IMR-90 (cell line): ENCODE results near the gene TSEN54. TPM values are rescaled to one million over a fixed set of nuclear protein-coding genes. Genes with fewer than 3 reads are reported as not detected.

Experiments
- ATAC-seq: fragments of 200-7000 bp; cut with Tn5 transposase; 2 replicates; pipeline ENCODE4 v1.9.1; 2020; ENCODE audit warnings: low read depth, mild to moderate bottlenecking, moderate library complexity
- BruUV-seq: library from RNA; stranded (reverse); fragments of 400-500 nt; replicated peaks from 2 replicates; lab custom pipeline; 2021; lab: Mats Ljungman, UMichigan
- CTCF ChIA-PET: fragments of 300-600 bp; formaldehyde crosslinking; extraction: SDS; loops from one replicate; lab custom pipeline; 2021; ENCODE audit warnings: antibody characterized with exemption; lab: Yijun Ruan, JAX
- POLR2A ChIA-PET: fragments of 300-600 bp; sonication (Branson Sonifier 250); formaldehyde crosslinking; loops from one replicate; lab custom pipeline; 2022; ENCODE audit warnings: antibody characterized with exemption; ENCODE audit not compliant: unreplicated experiment; lab: Charles Lee
- DNase-seq: peaks from one replicate; pipeline ENCODE4 v3.0.0; 2013
- H2AFZ ChIP-seq: replicated peaks from 2 replicates; pipeline ENCODE3; 2013; ENCODE audit warnings: low read length, mild to moderate bottlenecking; ENCODE audit not compliant: poor library complexity
- H2AK5ac ChIP-seq: 2 replicates; pipeline ENCODE4 v1.6.1; 2013; ENCODE audit warnings: low read depth, low read length, inconsistent platforms
- H2AK9ac ChIP-seq: replicated peaks from 2 replicates; pipeline ENCODE3; 2013; ENCODE audit warnings: mild to moderate bottlenecking, low read depth, low read length, moderate library complexity; ENCODE audit not compliant: poor library complexity
- H2BK120ac ChIP-seq: 2 replicates; pipeline ENCODE4 v1.6.1; 2013; ENCODE audit warnings: low read depth, low read length, inconsistent platforms
- H2BK15ac ChIP-seq: 3 replicates; pipeline ENCODE4 v1.6.1; 2013; ENCODE audit warnings: low read depth, low read length, inconsistent platforms
- H2BK20ac ChIP-seq: 2 replicates; pipeline ENCODE4 v1.6.1; 2013; ENCODE audit warnings: low read depth, mild to moderate bottlenecking, inconsistent platforms, low read length, moderate library complexity
- H2BK5ac ChIP-seq: 2 replicates; pipeline ENCODE4 v1.6.1; 2013; ENCODE audit warnings: mild to moderate bottlenecking, low read depth, low read length, inconsistent platforms; ENCODE audit not compliant: poor library complexity, severe bottlenecking
- H3K14ac ChIP-seq: replicated peaks from 2 replicates; pipeline ENCODE4 v1.6.1; 2013; ENCODE audit warnings: low read depth, low read length, inconsistent platforms
- H3K18ac ChIP-seq: 2 replicates; pipeline ENCODE4 v1.6.1; 2013; ENCODE audit warnings: low read depth, low read length, control low read depth
- H3K23ac ChIP-seq: 2 replicates; pipeline ENCODE4 v1.6.1; 2013; ENCODE audit warnings: low read depth, low read length, inconsistent platforms
- H3K27ac ChIP-seq: 2 replicates; pipeline ENCODE4 v1.5.1; 2013; ENCODE audit warnings: mild to moderate bottlenecking, control low read depth, low read length; ENCODE audit not compliant: insufficient read depth
- H3K27me3 ChIP-seq: 2 replicates; pipeline ENCODE4 v1.6.1; 2013; ENCODE audit warnings: low read length; ENCODE audit not compliant: control insufficient read depth, insufficient read depth
- H3K36me3 ChIP-seq: 2 replicates; pipeline ENCODE4 v1.6.1; 2013; ENCODE audit warnings: low read length, mixed read lengths; ENCODE audit not compliant: control insufficient read depth, insufficient read depth
- H3K4ac ChIP-seq: 2 replicates; pipeline ENCODE4 v1.6.1; 2013; ENCODE audit warnings: low read depth, low read length, inconsistent platforms
- H3K4me1 ChIP-seq: 2 replicates; pipeline ENCODE4 v1.6.1; 2013; ENCODE audit warnings: low read length, mixed read lengths; ENCODE audit not compliant: control insufficient read depth, insufficient read depth
- H3K4me2 ChIP-seq: 2 replicates; pipeline ENCODE4 v1.6.1; 2013; ENCODE audit warnings: low read depth, mild to moderate bottlenecking, control low read depth, low read length, moderate library complexity
- H3K4me3 ChIP-seq: 2 replicates; pipeline ENCODE4 v1.5.1; 2013; ENCODE audit warnings: low read depth, mild to moderate bottlenecking, control low read depth, low read length, moderate library complexity; ENCODE audit not compliant: insufficient read depth
- H3K56ac ChIP-seq: 2 replicates; pipeline ENCODE4 v1.6.1; 2013; ENCODE audit warnings: low read length, inconsistent platforms; ENCODE audit not compliant: insufficient read depth; ENCODE audit errors: extremely low read depth
- H3K79me1 ChIP-seq, 2 experiments: 2 replicates each; pipeline ENCODE4 v1.6.1; 2013; ENCODE audit warnings: low read length in 2 of 2, inconsistent platforms in 1 of 2, low read depth in 1 of 2
- H3K9ac ChIP-seq: 2 replicates; pipeline ENCODE4 v1.6.1; 2013; ENCODE audit warnings: low read depth, low read length, control low read depth
- H3K9me1 ChIP-seq: 2 replicates; pipeline ENCODE4 v1.6.1; 2013; ENCODE audit warnings: low read length, inconsistent platforms; ENCODE audit not compliant: insufficient read depth
- H3K9me3 ChIP-seq: 2 replicates; pipeline ENCODE4 v1.6.1; 2013; ENCODE audit warnings: low read length; ENCODE audit not compliant: control insufficient read depth, insufficient read depth
- H4K20me1 ChIP-seq: 2 replicates; pipeline ENCODE4 v1.6.1; 2013; ENCODE audit warnings: low read length, inconsistent platforms; ENCODE audit not compliant: insufficient read depth
- H4K5ac ChIP-seq: 2 replicates; pipeline ENCODE4 v1.6.1; 2013; ENCODE audit warnings: mild to moderate bottlenecking, low read depth, low read length, control low read depth
- H4K8ac ChIP-seq, 2 experiments: 2 replicates each; pipeline ENCODE4 v1.6.1; 2013; ENCODE audit warnings: low read depth in 2 of 2, low read length in 2 of 2, control low read depth in 1 of 2, inconsistent platforms in 1 of 2
- H4K91ac ChIP-seq: 2 replicates; pipeline ENCODE4 v1.6.1; 2013; ENCODE audit warnings: low read depth, low read length, inconsistent platforms; ENCODE audit not compliant: insufficient read depth
- CTCF ChIP-seq: conservative IDR thresholded peaks from 2 replicates; pipeline ENCODE4 v1.5.1; 2012; ENCODE audit warnings: mild to moderate bottlenecking, low read depth, low read length, improper control_type of control experiment
- FOS ChIP-seq: fragments of 150-350 bp; IDR thresholded peaks from 2 replicates; pipeline ENCODE4 v1.6.1; 2016; ENCODE audit warnings: low read depth, low read length
- MXI1 ChIP-seq: IDR thresholded peaks from 2 replicates; pipeline ENCODE4 v1.6.1; 2012; ENCODE audit warnings: low read depth, mild to moderate bottlenecking, low read length, moderate library complexity, borderline replicate concordance
- NFE2L2 ChIP-seq: fragments of 150-350 bp; IDR thresholded peaks from 2 replicates; pipeline ENCODE4 v1.6.1; 2016; ENCODE audit warnings: low read depth, mild to moderate bottlenecking, low read length
- RCOR1 ChIP-seq: IDR thresholded peaks from 2 replicates; pipeline ENCODE4 v1.6.1; 2012; ENCODE audit warnings: mild to moderate bottlenecking, low read length, improper control_type of control experiment; ENCODE audit not compliant: insufficient replicate concordance
- WGBS, 2 experiments: methylation state at CpG; one replicate each; pipeline versions ENCODE4 v1.1.5 to v1.1.7; 2013; ENCODE audit warnings: missing lambda C conversion rate in 2 of 2; ENCODE audit not compliant: insufficient read length in 1 of 2; ENCODE audit errors: extremely low coverage in 2 of 2; 5-methylcytosine and 5-hydroxymethylcytosine counted together
- dilution Hi-C: fragments of 300-500 bp; cut with HindIII; formaldehyde crosslinking; loops from one replicate; pipeline ENCODE4 v1.14.3; 2018; ENCODE audit warnings: low sequenced_read_pairs; ENCODE audit not compliant: unreplicated experiment
- in situ Hi-C: fragments of 300-500 bp; cut with MboI; formaldehyde crosslinking; loops from 3 replicates; pipeline ENCODE4 v1.14.3; 2019; ENCODE audit warnings: low sequenced_read_pairs, inconsistent platforms, mixed read lengths
- intact Hi-C: fragments of 100-400 bp; cut with micrococcal nuclease; formaldehyde crosslinking; loops from 2 replicates; pipeline ENCODE4 v1.10.0; 2022
- polyA plus RNA-seq, 3 experiments: library from polyadenylated mRNA; depleted of rRNA; stranded (reverse); fragments of >200 nt; gene quantifications; 2 replicates each; pipeline ENCODE4 v1.2.3, GENCODE V29; 2012; ENCODE audit warnings: low replicate concordance in 1 of 3
- total RNA-seq: library from RNA; depleted of rRNA; stranded (reverse); fragments of >200 nt; gene quantifications from 2 replicates; pipeline ENCODE4 v1.2.3, GENCODE V29; 2012

The TSEN54 gene
- total and polyA plus RNA-seq, 2 of the 4 experiments (the other 2 are of a cell fraction) = 7.2 to 14.9 TPM

GRCh38 chr17:75508931-75509361 lies 7.4 kb upstream of the TSEN54 start:
- H2AFZ ChIP-seq = peak overlapping the region; percentile 51
- no peak for DNase-seq
- ChIA-PET POLR2A (no interaction called here), CTCF (interaction anchor here (0.6 kb wide), 1 partner anchor 282 kb away, joined by 3 read pairs; no protein-coding TSS in a partner anchor)
- no peak overlapping the region for H3K4me3 ChIP-seq
- no peak overlapping the region for H3K23ac ChIP-seq
- no peak overlapping the region for H2BK5ac ChIP-seq
- H3K36me3 ChIP-seq = peaks cover 35% of the 10 kb centered on the region
- H2AK9ac ChIP-seq = peak overlapping the region; percentile 70
- H3K4ac ChIP-seq = no peak overlapping the region
- peaks cover 9% of the 10 kb centered on the region; the same call in 1 of the 2 replicates for H3K9me1 ChIP-seq
- H3K14ac ChIP-seq = no peak overlapping the region
- no peaks in the 10 kb centered on the region for H3K27me3 ChIP-seq
- intact Hi-C loops = no loop called here
- H4K91ac ChIP-seq = no peak overlapping the region
- H3K4me1 ChIP-seq = peaks cover 11% of the 10 kb centered on the region
- H3K27ac ChIP-seq = no peak overlapping the region
- H3K9me3 ChIP-seq = no peaks in the 10 kb centered on the region
- H3K9ac ChIP-seq = no peak overlapping the region
- WGBS, 2 experiments = 77% methylated on average over 5 of the region's 5 CpGs; no CpG with 5 or more reads in 1 of the 2 experiments
- no peak overlapping the region for H3K56ac ChIP-seq
- H2BK20ac ChIP-seq = no peak overlapping the region
- no peak overlapping the region for H2BK15ac ChIP-seq
- no peak for ATAC-seq
- no TSS peak for BruUV-seq
- in situ Hi-C loops = no loop called here
- no peak overlapping the region for H2BK120ac ChIP-seq
- no peak overlapping the region for H4K5ac ChIP-seq
- dilution Hi-C loops = no loop called here
- H3K18ac ChIP-seq = no peak overlapping the region
- H4K20me1 ChIP-seq = peaks cover 32% of the 10 kb centered on the region
- no peak overlapping the region for H4K8ac ChIP-seq
- no peak overlapping the region for H3K4me2 ChIP-seq
- TF ChIP-seq FOS (no peak), CTCF (no peak), NFE2L2 (no peak), RCOR1 (no peak), MXI1 (no peak)
- H3K79me1 ChIP-seq = peaks cover 24 to 55% of the 10 kb centered on the region in 2 experiments
- no peak overlapping the region for H2AK5ac ChIP-seq
